Mesenchymal stem cell (in vitro differentiated cells and primary cell): ENCODE results near the gene CMTM7.

Source experiments
- DNase-seq: peaks from one replicate; pipeline ENCODE4 v3.0.0-alpha.2; 2013
- H2AFZ ChIP-seq: one replicate; pipeline ENCODE4 v1.6.1; 2013; ENCODE audit warnings: low read depth, mild to moderate bottlenecking, control low read depth, inconsistent platforms, low read length, moderate library complexity
- H2AK5ac ChIP-seq: 2 replicates; pipeline ENCODE4 v1.6.1; 2013; ENCODE audit warnings: low read length, moderate library complexity, mild to moderate bottlenecking, inconsistent platforms; ENCODE audit not compliant: severe bottlenecking
- H2BK120ac ChIP-seq: one replicate; pipeline ENCODE4 v1.6.1; 2013; ENCODE audit warnings: low read depth, mild to moderate bottlenecking, inconsistent platforms, low read length, moderate library complexity
- H2BK12ac ChIP-seq, 2 experiments: one replicate each; pipeline ENCODE4 v1.6.1; 2013; ENCODE audit warnings: inconsistent platforms in 2 of 2, low read length in 2 of 2, mild to moderate bottlenecking in 2 of 2, moderate library complexity in 2 of 2, control low read depth in 1 of 2
- H2BK15ac ChIP-seq: one replicate; pipeline ENCODE4 v1.6.1; 2013; ENCODE audit warnings: mild to moderate bottlenecking, low read depth, inconsistent platforms; ENCODE audit not compliant: poor library complexity, severe bottlenecking
- H2BK5ac ChIP-seq: 2 replicates; pipeline ENCODE4 v1.6.1; 2013; ENCODE audit warnings: low read depth, mild to moderate bottlenecking, low read length, control low read depth, inconsistent platforms; ENCODE audit not compliant: poor library complexity, severe bottlenecking
- H3K14ac ChIP-seq, 2 experiments: one replicate each; pipeline ENCODE4 v1.6.1; 2013; ENCODE audit warnings: inconsistent platforms in 2 of 2, low read length in 2 of 2, control low read depth in 1 of 2, mild to moderate bottlenecking in 1 of 2, moderate library complexity in 1 of 2
- H3K18ac ChIP-seq, 2 experiments: one replicate each; pipeline ENCODE4 v1.6.1; 2013; ENCODE audit warnings: inconsistent platforms in 2 of 2, low read length in 2 of 2, control low read depth in 1 of 2, low read depth in 1 of 2, mild to moderate bottlenecking in 1 of 2
- H3K23ac ChIP-seq, 2 experiments: one replicate each; pipeline ENCODE4 v1.6.1; 2013; ENCODE audit warnings: inconsistent platforms in 2 of 2, low read length in 2 of 2, mild to moderate bottlenecking in 2 of 2, moderate library complexity in 2 of 2, control low read depth in 1 of 2
- H3K27ac ChIP-seq: 2 replicates; pipeline ENCODE4 v1.5.1; 2013; ENCODE audit warnings: mild to moderate bottlenecking, moderate library complexity, low read length, control low read depth, inconsistent platforms; ENCODE audit not compliant: poor library complexity, severe bottlenecking
- H3K27me3 ChIP-seq, 2 experiments: 2 replicates each; pipeline versions ENCODE4 v1.6.1 to v1.7.0; 2013; ENCODE audit warnings: low read length in 2 of 2, mild to moderate bottlenecking in 2 of 2, moderate library complexity in 2 of 2, control low read depth in 1 of 2, inconsistent platforms in 1 of 2; ENCODE audit not compliant: control insufficient read depth in 1 of 2, insufficient read depth in 1 of 2
- H3K36me3 ChIP-seq, 2 experiments: 2 replicates each; pipeline versions ENCODE4 v1.6.1 to v1.7.0; 2013; ENCODE audit warnings: low read length in 2 of 2, control low read depth in 1 of 2, inconsistent platforms in 1 of 2, low read depth in 1 of 2, mild to moderate bottlenecking in 1 of 2; ENCODE audit not compliant: insufficient read depth in 2 of 2, control insufficient read depth in 1 of 2
- H3K4ac ChIP-seq, 2 experiments: one replicate each; pipeline ENCODE4 v1.6.1; 2013; ENCODE audit warnings: inconsistent platforms in 2 of 2, low read length in 2 of 2, mild to moderate bottlenecking in 2 of 2, moderate library complexity in 2 of 2, control low read depth in 1 of 2, low read depth in 1 of 2
- H3K4me1 ChIP-seq: 2 replicates; pipeline ENCODE4 v1.6.1; 2013; ENCODE audit warnings: low read depth, low read length, control low read depth; ENCODE audit not compliant: control insufficient read depth, insufficient read depth
- H3K4me2 ChIP-seq: 2 replicates; pipeline ENCODE4 v1.6.1; 2013; ENCODE audit warnings: low read length, mild to moderate bottlenecking, inconsistent platforms; ENCODE audit not compliant: poor library complexity, severe bottlenecking
- H3K4me3 ChIP-seq, 2 experiments: 2 replicates each; pipeline versions ENCODE4 v1.5.1 to v1.7.0; 2013; ENCODE audit warnings: low read length in 2 of 2, mild to moderate bottlenecking in 2 of 2, control low read depth in 1 of 2, low read depth in 1 of 2; ENCODE audit not compliant: insufficient read depth in 1 of 2
- H3K79me1 ChIP-seq: replicated peaks from 2 replicates; pipeline ENCODE4 v1.6.1; 2013; ENCODE audit warnings: mild to moderate bottlenecking, control low read depth, low read length, inconsistent platforms; ENCODE audit not compliant: poor library complexity, severe bottlenecking
- H3K9ac ChIP-seq: 2 replicates; pipeline ENCODE4 v1.7.0; 2013; ENCODE audit warnings: mild to moderate bottlenecking, low read length, moderate library complexity
- H3K9me3 ChIP-seq: 2 replicates; pipeline ENCODE4 v1.7.0; 2013; ENCODE audit warnings: mild to moderate bottlenecking, low read length; ENCODE audit not compliant: control insufficient read depth
- H4K8ac ChIP-seq: one replicate; pipeline ENCODE4 v1.6.1; 2013; ENCODE audit warnings: inconsistent platforms, mild to moderate bottlenecking, low read length, moderate library complexity
- H4K91ac ChIP-seq: one replicate; pipeline ENCODE4 v1.6.1; 2013; ENCODE audit warnings: mild to moderate bottlenecking, low read length, inconsistent platforms
- WGBS: methylation state at CpG from one replicate; pipeline ENCODE4 v1.1.7; 2013; ENCODE audit warnings: mixed read lengths; 5-methylcytosine and 5-hydroxymethylcytosine counted together

The CMTM7 gene

DNA sequence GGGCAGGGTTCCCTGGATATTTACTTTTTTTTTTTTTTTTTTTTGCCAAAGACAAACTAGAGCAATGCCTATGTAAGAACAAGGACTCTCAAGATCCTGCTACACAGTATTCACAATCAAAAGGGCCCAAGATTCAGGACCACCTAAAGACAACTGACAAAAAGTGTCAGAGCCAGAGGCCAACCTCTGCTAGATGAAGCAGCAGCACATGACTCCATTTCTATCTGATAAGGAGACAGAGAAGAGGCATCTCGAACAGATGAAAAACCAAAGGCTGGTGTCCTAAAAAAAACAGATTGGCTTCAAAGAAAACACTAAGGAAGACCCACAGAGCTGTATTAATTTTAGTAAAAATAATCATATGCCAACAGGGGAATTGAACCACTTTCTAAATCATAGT lies 91.0 kb downstream of the CMTM7 start:
- Histone ChIP-seq H3K4me2 (no peak overlapping the region), H3K14ac (no peak overlapping the region), H2BK15ac (no peak overlapping the region), H3K9me3 (no peaks in the 10 kb centered on the region), H3K23ac (no peak overlapping the region), H4K8ac (no peak overlapping the region), H3K79me1 (peaks cover 12% of the 10 kb centered on the region), H2BK5ac (no peak overlapping the region), H3K4me3 (no peak overlapping the region), H4K91ac (no peak overlapping the region), H3K4ac (no peak overlapping the region), H3K27me3 (no peaks in the 10 kb centered on the region), H3K18ac (no peak overlapping the region), H2AK5ac (no peak overlapping the region), H2BK12ac (no peak overlapping the region), H3K36me3 (peaks cover 6 to 62% of the 10 kb centered on the region in 2 experiments), H3K9ac (no peak overlapping the region), H2AFZ (no peak overlapping the region), H3K4me1 (no peaks in the 10 kb centered on the region), H2BK120ac (no peak overlapping the region), H3K27ac (no peak overlapping the region)
- DNase-seq, result no peak
- no CpG with 5 or more reads among the region's 1 CpG for WGBS

- no peak overlapping the region for H2BK15ac ChIP-seq
- no peak overlapping the region for H2AFZ ChIP-seq
- H3K4me3 ChIP-seq, result no peak overlapping the region
- H3K4me2 ChIP-seq, result no peak overlapping the region
- no peaks in the 10 kb centered on the region for H3K27me3 ChIP-seq
- no peak overlapping the region for H2AK5ac ChIP-seq
- peaks cover 6 to 62% of the 10 kb centered on the region in 2 experiments for H3K36me3 ChIP-seq
- H3K9ac ChIP-seq, result no peak overlapping the region
- WGBS, result no CpG with 5 or more reads among the region's 1 CpG
- H3K4me1 ChIP-seq, result no peaks in the 10 kb centered on the region
- no peaks in the 10 kb centered on the region for H3K9me3 ChIP-seq
- H2BK120ac ChIP-seq, result no peak overlapping the region
- no peak for DNase-seq
- H4K91ac ChIP-seq, result no peak overlapping the region
- no peak overlapping the region for H4K8ac ChIP-seq
- no peak overlapping the region for H3K14ac ChIP-seq
- no peak overlapping the region for H3K18ac ChIP-seq
- no peak overlapping the region for H2BK12ac ChIP-seq
- no peak overlapping the region for H2BK5ac ChIP-seq
- H3K23ac ChIP-seq, result no peak overlapping the region
- H3K27ac ChIP-seq, result no peak overlapping the region
- no peak overlapping the region for H3K4ac ChIP-seq
- peaks cover 12% of the 10 kb centered on the region for H3K79me1 ChIP-seq
These were observed 92.1 kb downstream of the CMTM7 start for GRCh38 chr3:32483772-32484171.

GRCh38 chr3:32484436-32484835 lies 92.8 kb downstream of the CMTM7 start:
- no peak for DNase-seq
- Histone ChIP-seq H3K4ac (no peak overlapping the region), H4K8ac (no peak overlapping the region), H3K4me3 (no peak overlapping the region), H3K18ac (no peak overlapping the region), H2BK15ac (no peak overlapping the region), H2BK12ac (no peak overlapping the region), H3K9ac (no peak overlapping the region), H3K23ac (no peak overlapping the region), H3K36me3 (peaks cover 4 to 57% of the 10 kb centered on the region in 2 experiments), H3K27ac (no peak overlapping the region), H3K79me1 (peaks cover 10% of the 10 kb centered on the region), H3K27me3 (no peaks in the 10 kb centered on the region), H2AK5ac (no peak overlapping the region), H3K9me3 (no peaks in the 10 kb centered on the region), H2BK5ac (no peak overlapping the region), H2BK120ac (no peak overlapping the region), H2AFZ (no peak overlapping the region), H3K14ac (no peak overlapping the region), H3K4me2 (no peak overlapping the region), H3K4me1 (no peaks in the 10 kb centered on the region), H4K91ac (no peak overlapping the region)
- WGBS, result 98% methylated on average over 3 of the region's 6 CpGs

DNA sequence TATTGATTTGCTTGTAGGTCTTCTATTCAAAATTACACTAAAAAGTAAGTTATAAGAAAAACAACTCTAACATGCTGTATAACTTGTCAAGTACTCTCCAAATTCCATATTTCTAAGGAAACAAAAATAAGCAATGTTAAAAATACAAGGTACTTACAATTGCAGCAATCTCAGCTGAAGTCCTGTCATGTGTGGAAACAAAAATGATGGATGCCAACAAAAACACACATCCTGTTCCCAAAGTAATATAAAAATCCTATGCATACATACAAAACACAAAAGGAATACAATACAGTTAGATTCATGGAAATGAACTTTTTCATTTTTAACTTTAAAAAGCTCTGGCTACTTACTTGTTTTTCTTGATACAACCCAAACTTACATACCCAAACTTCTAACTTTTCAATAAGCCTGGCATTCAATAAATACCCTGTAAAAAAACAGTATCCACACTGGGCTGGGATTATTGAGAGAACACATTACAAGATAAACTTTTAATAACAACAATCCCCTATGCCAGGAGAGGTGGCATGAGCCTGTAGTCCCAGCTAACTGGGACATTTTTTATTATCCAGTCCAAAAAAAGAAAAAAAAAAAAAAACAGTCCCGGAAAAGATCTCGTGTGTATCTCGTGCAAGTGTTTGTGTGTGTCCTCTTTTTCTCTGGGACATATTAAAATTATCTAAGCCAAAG lies 96.3 kb downstream of the CMTM7 start:
- H2AFZ ChIP-seq, result no peak overlapping the region
- no peaks in the 10 kb centered on the region for H3K4me1 ChIP-seq
- no peaks in the 10 kb centered on the region for H3K27me3 ChIP-seq
- no peak overlapping the region for H3K4me3 ChIP-seq
- 100% methylated on average over 3 of the region's 3 CpGs for WGBS
- H4K91ac ChIP-seq, result no peak overlapping the region
- peaks cover 7% of the 10 kb centered on the region for H3K79me1 ChIP-seq
- H3K4me2 ChIP-seq, result no peak overlapping the region
- H2BK120ac ChIP-seq, result no peak overlapping the region
- H3K23ac ChIP-seq, result no peak overlapping the region
- H2BK15ac ChIP-seq, result no peak overlapping the region
- no peak overlapping the region for H3K18ac ChIP-seq
- no peaks in the 10 kb centered on the region for H3K9me3 ChIP-seq
- no peak overlapping the region for H2AK5ac ChIP-seq
- no peak overlapping the region for H4K8ac ChIP-seq
- H3K9ac ChIP-seq, result no peak overlapping the region
- no peak for DNase-seq
- H3K27ac ChIP-seq, result no peak overlapping the region
- no peak overlapping the region for H2BK12ac ChIP-seq
- H3K36me3 ChIP-seq, result peaks cover 4 to 55% of the 10 kb centered on the region in 2 experiments
- H3K14ac ChIP-seq, result no peak overlapping the region
- H2BK5ac ChIP-seq, result no peak overlapping the region
- H3K4ac ChIP-seq, result no peak overlapping the region
